IPS DF 19.7 (cell line): ENCODE results near the gene NUP62.
"Not testable (repeated sequence)": the region's sequence is repeated elsewhere in the genome, so short reads cannot be mapped to it uniquely, and the experiment has no call there.

Experiments
- DNase-seq: peaks from one replicate; pipeline ENCODE4 v3.0.0-alpha.2; 2013; ENCODE audit warnings: low read depth, low spot score

Gene NUP62

DNA sequence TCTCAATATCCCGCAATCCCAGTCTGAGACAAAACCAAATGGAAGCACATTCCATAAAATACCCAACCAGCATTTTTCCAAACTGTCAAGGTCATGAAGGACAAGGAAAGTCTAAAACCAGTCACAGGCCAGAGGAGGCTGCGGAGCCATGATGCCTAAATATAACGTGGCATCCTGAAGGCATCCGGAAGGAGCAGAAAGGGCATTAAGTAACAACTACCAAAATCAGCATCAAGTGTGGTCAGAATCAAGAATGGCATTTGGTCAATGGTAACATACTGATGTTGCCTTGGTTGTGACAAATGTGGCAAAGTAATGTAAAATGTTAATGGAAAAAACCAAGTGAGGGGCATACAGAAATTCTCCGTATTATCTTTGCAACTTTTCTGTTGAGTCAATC is 3.8 kb downstream of the NUP62 start:
- no peak for DNase-seq

- DNase-seq = not testable (repeated sequence)
Measured at GRCh38 chr19:49924881-49925210, 4.5 kb downstream of the NUP62 start.

- DNase-seq = no peak
Measured at GRCh38 chr19:49924004-49924880, 5.1 kb downstream of the NUP62 start.

- DNase-seq = no peak
Measured at GRCh38 chr19:49923055-49924003, 6.0 kb downstream of the NUP62 start.

GRCh38 chr19:49921871-49922795 is 7.2 kb downstream of the NUP62 start:
- no peak for DNase-seq

- DNase-seq = no peak
Measured at GRCh38 chr19:49920624-49921363, 8.5 kb downstream of the NUP62 start.

GRCh38 chr19:49918089-49918488 is 11.2 kb downstream of the NUP62 start:
- DNase-seq = no peak

- DNase-seq = no peak
Measured at GRCh38 chr19:49916839-49917733, 12.2 kb downstream of the NUP62 start.

- no peak for DNase-seq
Measured at GRCh38 chr19:49915271-49915670, 14.0 kb downstream of the NUP62 start.

GRCh38 chr19:49913720-49914119 is 15.6 kb downstream of the NUP62 start:
- no peak for DNase-seq

- no peak for DNase-seq
Measured at GRCh38 chr19:49912965-49913685, 16.2 kb downstream of the NUP62 start.

GRCh38 chr19:49911381-49912145 is 17.7 kb downstream of the NUP62 start:
- no peak for DNase-seq

- DNase-seq = no peak
Measured at GRCh38 chr19:49910179-49910578, 19.1 kb downstream of the NUP62 start.

GRCh38 chr19:49908480-49909420 is 20.6 kb downstream of the NUP62 start:
- DNase-seq = no peak

- no peak for DNase-seq
Measured at GRCh38 chr19:49907745-49908446, 21.4 kb downstream of the NUP62 start.

GRCh38 chr19:49906879-49907564 is 22.3 kb downstream of the NUP62 start:
- no peak for DNase-seq
